ENCODE data around the gene SDK1.

The SDK1 gene

GRCh38 chr7:3605222-3605621 lies 304.2 kb downstream of the SDK1 start:
- no peak overlapping the region for H3K27ac ChIP-seq (ENCODE audit: low read depth, low read length)
- H3K27me3 ChIP-seq (ENCODE audit: control insufficient read depth, low read length), result no peaks in the 10 kb centered on the region
- H3K36me3 ChIP-seq (ENCODE audit: control insufficient read depth, low read length), result no peaks in the 10 kb centered on the region
- H3K4me2 ChIP-seq (ENCODE audit: low read length), result no peak overlapping the region
- H3F3A ChIP-seq (ENCODE audit: control insufficient read depth, insufficient read depth), result no peaks in the 10 kb centered on the region
- H3K4me1 ChIP-seq (ENCODE audit: control insufficient read depth, low read length), result no peaks in the 10 kb centered on the region
- no peaks in the 10 kb centered on the region for H3K9me3 ChIP-seq (ENCODE audit: control insufficient read depth, insufficient read depth, low read length)
- H4K20me1 ChIP-seq (ENCODE audit: control insufficient read depth, insufficient read depth, low read depth, low read length), result no peaks in the 10 kb centered on the region
- H3K4me3 ChIP-seq (ENCODE audit: low read length), result no peak overlapping the region
- TF ChIP-seq EZH2phosphoT487 (IDR thresholded peaks at IDR 0.05; ENCODE audit: borderline replicate concordance, low read length) (no peak), CTCF (IDR thresholded peaks at IDR 0.05; ENCODE audit: low read depth, low read length, poor library complexity, severe bottlenecking) (no peak)
- no peaks in the 10 kb centered on the region for H3K9me2 ChIP-seq (replicated peaks; ENCODE audit: control insufficient read depth, low read length)
- H3K79me2 ChIP-seq (ENCODE audit: control insufficient read depth, low read length), result no peaks in the 10 kb centered on the region

GRCh38 chr7:3606436-3606835 lies 305.4 kb downstream of the SDK1 start:
- H3K9me3 ChIP-seq (ENCODE audit: control insufficient read depth, insufficient read depth, low read length), result no peaks in the 10 kb centered on the region
- H3K27ac ChIP-seq (ENCODE audit: low read depth, low read length), result no peak overlapping the region
- no peaks in the 10 kb centered on the region for H3K27me3 ChIP-seq (ENCODE audit: control insufficient read depth, low read length)
- H3K4me2 ChIP-seq (ENCODE audit: low read length), result no peak overlapping the region
- no peaks in the 10 kb centered on the region for H3F3A ChIP-seq (ENCODE audit: control insufficient read depth, insufficient read depth)
- no peaks in the 10 kb centered on the region for H3K79me2 ChIP-seq (ENCODE audit: control insufficient read depth, low read length)
- no peaks in the 10 kb centered on the region for H3K9me2 ChIP-seq (replicated peaks; ENCODE audit: control insufficient read depth, low read length)
- H3K4me3 ChIP-seq (ENCODE audit: low read length), result no peak overlapping the region
- TF ChIP-seq EZH2phosphoT487 (IDR thresholded peaks at IDR 0.05; ENCODE audit: borderline replicate concordance, low read length) (no peak), CTCF (IDR thresholded peaks at IDR 0.05; ENCODE audit: low read depth, low read length, poor library complexity, severe bottlenecking) (no peak)
- no peaks in the 10 kb centered on the region for H4K20me1 ChIP-seq (ENCODE audit: control insufficient read depth, insufficient read depth, low read depth, low read length)
- H3K4me1 ChIP-seq (ENCODE audit: control insufficient read depth, low read length), result no peaks in the 10 kb centered on the region
- H3K36me3 ChIP-seq (ENCODE audit: control insufficient read depth, low read length), result no peaks in the 10 kb centered on the region

- Histone ChIP-seq H3K4me2 (ENCODE audit: low read length) (no peak overlapping the region), H3K9me2 (replicated peaks; ENCODE audit: control insufficient read depth, low read length) (no peaks in the 10 kb centered on the region), H3K27ac (ENCODE audit: low read depth, low read length) (no peak overlapping the region), H3K9me3 (ENCODE audit: control insufficient read depth, insufficient read depth, low read length) (no peaks in the 10 kb centered on the region), H3F3A (ENCODE audit: control insufficient read depth, insufficient read depth) (no peaks in the 10 kb centered on the region), H3K4me1 (ENCODE audit: control insufficient read depth, low read length) (no peaks in the 10 kb centered on the region), H3K36me3 (ENCODE audit: control insufficient read depth, low read length) (no peaks in the 10 kb centered on the region), H3K79me2 (ENCODE audit: control insufficient read depth, low read length) (no peaks in the 10 kb centered on the region), H3K27me3 (ENCODE audit: control insufficient read depth, low read length) (no peaks in the 10 kb centered on the region), H4K20me1 (ENCODE audit: control insufficient read depth, insufficient read depth, low read depth, low read length) (no peaks in the 10 kb centered on the region), H3K4me3 (ENCODE audit: low read length) (no peak overlapping the region)
- TF ChIP-seq CTCF (IDR thresholded peaks at IDR 0.05; ENCODE audit: low read depth, low read length, poor library complexity, severe bottlenecking) (no peak), EZH2phosphoT487 (IDR thresholded peaks at IDR 0.05; ENCODE audit: borderline replicate concordance, low read length) (no peak)
Observed at GRCh38 chr7:3607847-3608246, 306.8 kb downstream of the SDK1 start.

GRCh38 chr7:3616306-3616705 lies 315.3 kb downstream of the SDK1 start:
- no peaks in the 10 kb centered on the region for H3K9me2 ChIP-seq (replicated peaks; ENCODE audit: control insufficient read depth, low read length)
- no peaks in the 10 kb centered on the region for H3K36me3 ChIP-seq (ENCODE audit: control insufficient read depth, low read length)
- no peaks in the 10 kb centered on the region for H4K20me1 ChIP-seq (ENCODE audit: control insufficient read depth, insufficient read depth, low read depth, low read length)
- H3K4me3 ChIP-seq (ENCODE audit: low read length), result no peak overlapping the region
- no peak overlapping the region for H3K4me2 ChIP-seq (ENCODE audit: low read length)
- TF ChIP-seq CTCF (IDR thresholded peaks at IDR 0.05; ENCODE audit: low read depth, low read length, poor library complexity, severe bottlenecking), result no peak
- no peaks in the 10 kb centered on the region for H3K9me3 ChIP-seq (ENCODE audit: control insufficient read depth, insufficient read depth, low read length)
- H3F3A ChIP-seq (ENCODE audit: control insufficient read depth, insufficient read depth), result no peaks in the 10 kb centered on the region
- H3K27ac ChIP-seq (ENCODE audit: low read depth, low read length), result no peak overlapping the region
- no peaks in the 10 kb centered on the region for H3K27me3 ChIP-seq (ENCODE audit: control insufficient read depth, low read length)
- no peaks in the 10 kb centered on the region for H3K4me1 ChIP-seq (ENCODE audit: control insufficient read depth, low read length)
- no peaks in the 10 kb centered on the region for H3K79me2 ChIP-seq (ENCODE audit: control insufficient read depth, low read length)

Data from DOHH2 (cell line).